ENCODE data around the gene CEMIP.

DNA sequence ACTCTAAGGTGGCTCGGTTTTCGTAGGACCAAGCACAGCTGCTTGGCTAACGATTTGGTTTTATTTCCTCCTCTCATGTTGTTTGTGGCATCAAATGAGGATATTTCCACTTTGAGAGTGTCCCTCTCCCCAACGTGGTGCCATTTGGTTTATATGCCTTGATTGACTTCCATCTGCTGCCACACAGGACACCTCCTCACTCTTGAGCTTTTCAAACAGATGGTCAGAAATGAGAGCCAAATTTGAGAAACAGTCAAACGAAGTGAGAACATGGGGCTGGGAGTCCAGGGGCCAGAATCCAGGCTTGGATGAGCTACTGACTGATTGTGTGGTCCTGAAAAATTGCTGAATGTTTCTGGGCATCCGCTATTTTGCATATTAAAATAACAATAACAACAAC lies 43.5 kb downstream of the CEMIP start:
- TF ChIP-seq, protein P1, sequence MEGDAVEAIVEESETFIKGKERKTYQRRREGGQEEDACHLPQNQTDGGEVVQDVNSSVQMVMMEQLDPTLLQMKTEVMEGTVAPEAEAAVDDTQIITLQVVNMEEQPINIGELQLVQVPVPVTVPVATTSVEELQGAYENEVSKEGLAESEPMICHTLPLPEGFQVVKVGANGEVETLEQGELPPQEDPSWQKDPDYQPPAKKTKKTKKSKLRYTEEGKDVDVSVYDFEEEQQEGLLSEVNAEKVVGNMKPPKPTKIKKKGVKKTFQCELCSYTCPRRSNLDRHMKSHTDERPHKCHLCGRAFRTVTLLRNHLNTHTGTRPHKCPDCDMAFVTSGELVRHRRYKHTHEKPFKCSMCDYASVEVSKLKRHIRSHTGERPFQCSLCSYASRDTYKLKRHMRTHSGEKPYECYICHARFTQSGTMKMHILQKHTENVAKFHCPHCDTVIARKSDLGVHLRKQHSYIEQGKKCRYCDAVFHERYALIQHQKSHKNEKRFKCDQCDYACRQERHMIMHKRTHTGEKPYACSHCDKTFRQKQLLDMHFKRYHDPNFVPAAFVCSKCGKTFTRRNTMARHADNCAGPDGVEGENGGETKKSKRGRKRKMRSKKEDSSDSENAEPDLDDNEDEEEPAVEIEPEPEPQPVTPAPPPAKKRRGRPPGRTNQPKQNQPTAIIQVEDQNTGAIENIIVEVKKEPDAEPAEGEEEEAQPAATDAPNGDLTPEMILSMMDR (IDR thresholded peaks at IDR 0.05): no peak
- TF ChIP-seq POLR2A (IDR thresholded peaks at IDR 0.05): no peak
